Activated naive CD4-positive, alpha-beta T cell treated with anti-CD3 and anti-CD28 coated beads, Interleukin-2, amount 50 U/mL, for 72 hours (primary cell): Measurements from ENCODE around the gene SLC6A7. TPM values are rescaled to one million over a fixed set of nuclear protein-coding genes. Genes with fewer than 3 reads are reported as not detected.

Experiments used
- ATAC-seq, 2 donors: fragments of 150-1000 bp; cut with Tn5 transposase; 2 replicates each; pipeline ENCODE4 v1.10.0; 2021; ENCODE audit warnings: mild to moderate bottlenecking in 2 of 2, moderate library complexity in 2 of 2
- DNase-seq, 2 donors: peaks; one replicate each; pipeline ENCODE4 v3.0.0; 2021 to 2022; ENCODE audit warnings: low spot score in 2 of 2
- H3K27ac Mint-ChIP-seq, 2 donors: one replicate each; pipeline ENCODE4 v1.8.0; 2022; ENCODE audit warnings: mild to moderate bottlenecking in 2 of 2, mixed read lengths in 2 of 2
- H3K36me3 Mint-ChIP-seq, 2 donors: one replicate each; pipeline ENCODE4 v1.8.0; 2022; ENCODE audit warnings: mixed read lengths in 2 of 2
- H3K9me3 Mint-ChIP-seq, 2 donors: one replicate each; pipeline ENCODE4 v1.8.0; 2022; ENCODE audit warnings: mixed read lengths in 2 of 2
- total RNA-seq, 2 donors: library from RNA; stranded (reverse); gene quantifications; one replicate each; pipeline ENCODE4 v1.2.3, GENCODE V29; 2022

The SLC6A7 gene
- total RNA-seq = not detected

GRCh38 chr5:150189728-150190502 is at the start of gene SLC6A7:
Gene SLC6A7 (plus strand): TSS chr5:150190062. CDS start chr5:150190328, 266 bp downstream.
- H3K27ac Mint-ChIP-seq = no peak within 1 kb of the TSS
- H3K36me3 Mint-ChIP-seq = no peaks in the 10 kb centered on the region
- no peaks in the 10 kb centered on the region for H3K9me3 Mint-ChIP-seq
- ATAC-seq (no peak), DNase-seq (no peak)

GRCh38 chr5:150140830-150141229 is 49.0 kb upstream of the SLC6A7 start:
- ATAC-seq = no peak
- no peak for DNase-seq
- H3K36me3 Mint-ChIP-seq = no peaks in the 10 kb centered on the region
- H3K9me3 Mint-ChIP-seq = no peaks in the 10 kb centered on the region
- no peak overlapping the region for H3K27ac Mint-ChIP-seq

GRCh38 chr5:150141544-150142184 is 48.2 kb upstream of the SLC6A7 start:
- DNase-seq (no peak), ATAC-seq (no peak)
- Mint-ChIP-seq H3K27ac (no peak overlapping the region), H3K9me3 (no peaks in the 10 kb centered on the region), H3K36me3 (no peaks in the 10 kb centered on the region)

- no peak for DNase-seq
- no peak overlapping the region for H3K27ac Mint-ChIP-seq
- no peak for ATAC-seq
- no peaks in the 10 kb centered on the region for H3K36me3 Mint-ChIP-seq
- H3K9me3 Mint-ChIP-seq = no peaks in the 10 kb centered on the region
Measured at GRCh38 chr5:150142185-150142958, 47.5 kb upstream of the SLC6A7 start.

- DNase-seq (no peak), ATAC-seq (peak in 1 of 2 donors; percentile 24)
- no peaks in the 10 kb centered on the region for H3K36me3 Mint-ChIP-seq
- H3K9me3 Mint-ChIP-seq = no peaks in the 10 kb centered on the region
- no peak overlapping the region for H3K27ac Mint-ChIP-seq
Measured at GRCh38 chr5:150142959-150143349, 46.9 kb upstream of the SLC6A7 start.

GRCh38 chr5:150143350-150144245 is 46.3 kb upstream of the SLC6A7 start:
- Mint-ChIP-seq H3K9me3 (no peaks in the 10 kb centered on the region), H3K27ac (peak overlapping the region in 1 of 2 donors; percentile 20), H3K36me3 (no peaks in the 10 kb centered on the region)
- ATAC-seq (no peak), DNase-seq (no peak)

GRCh38 chr5:150144246-150144801 is 45.5 kb upstream of the SLC6A7 start:
- no peaks in the 10 kb centered on the region for H3K36me3 Mint-ChIP-seq
- DNase-seq (no peak), ATAC-seq (no peak)
- H3K9me3 Mint-ChIP-seq = no peaks in the 10 kb centered on the region
- peak overlapping the region in 1 of 2 donors; percentile 20 for H3K27ac Mint-ChIP-seq

GRCh38 chr5:150144879-150145278 is 45.0 kb upstream of the SLC6A7 start:
- no peaks in the 10 kb centered on the region for H3K36me3 Mint-ChIP-seq
- H3K27ac Mint-ChIP-seq = no peak overlapping the region
- H3K9me3 Mint-ChIP-seq = no peaks in the 10 kb centered on the region
- DNase-seq = no peak
- no peak for ATAC-seq

- no peak overlapping the region for H3K27ac Mint-ChIP-seq
- no peak for DNase-seq
- no peaks in the 10 kb centered on the region for H3K9me3 Mint-ChIP-seq
- no peaks in the 10 kb centered on the region for H3K36me3 Mint-ChIP-seq
- ATAC-seq = no peak
Measured at GRCh38 chr5:150146235-150146634, 43.6 kb upstream of the SLC6A7 start.

GRCh38 chr5:150146862-150147601 is 42.8 kb upstream of the SLC6A7 start:
- no peaks in the 10 kb centered on the region for H3K36me3 Mint-ChIP-seq
- ATAC-seq = no peak
- no peak overlapping the region for H3K27ac Mint-ChIP-seq

GRCh38 chr5:150147670-150148069 is 42.2 kb upstream of the SLC6A7 start:
- no peaks in the 10 kb centered on the region for H3K36me3 Mint-ChIP-seq
- no peak overlapping the region for H3K27ac Mint-ChIP-seq
- ATAC-seq (no peak), DNase-seq (no peak)
- no peaks in the 10 kb centered on the region for H3K9me3 Mint-ChIP-seq

More at GRCh38 chr5:150146862-150147601, 42.8 kb upstream of the SLC6A7 start:
- H3K9me3 Mint-ChIP-seq = no peaks in the 10 kb centered on the region
- DNase-seq = no peak

- no peak for DNase-seq
- Mint-ChIP-seq H3K9me3 (no peaks in the 10 kb centered on the region), H3K36me3 (no peaks in the 10 kb centered on the region), H3K27ac (no peak overlapping the region)
- no peak for ATAC-seq
Measured at GRCh38 chr5:150148117-150148927, 41.5 kb upstream of the SLC6A7 start.

- Mint-ChIP-seq H3K36me3 (no peaks in the 10 kb centered on the region), H3K9me3 (no peaks in the 10 kb centered on the region), H3K27ac (no peak overlapping the region)
- DNase-seq (no peak), ATAC-seq (no peak)
Measured at GRCh38 chr5:150149618-150150017, 40.2 kb upstream of the SLC6A7 start.

GRCh38 chr5:150152636-150153462 is 37.0 kb upstream of the SLC6A7 start:
- Mint-ChIP-seq H3K27ac (no peak overlapping the region), H3K36me3 (no peaks in the 10 kb centered on the region), H3K9me3 (no peaks in the 10 kb centered on the region)
- peak; percentile 20 to 33 for ATAC-seq
- DNase-seq = no peak
